GM10266 (cell line): ENCODE results near the gene UBR4.
"Not testable (repeated sequence)": the region's sequence is repeated elsewhere in the genome, so short reads cannot be mapped to it uniquely, and the experiment has no call there.

Experiments used
- DNase-seq: peaks from one replicate; pipeline ENCODE4 v3.0.0; 2012; ENCODE audit errors: extremely low spot score
- TF ChIP-seq, protein P1 (sequence below): IDR thresholded peaks from 2 replicates; pipeline ENCODE4 v1.5.1; 2012; ENCODE audit warnings: mild to moderate bottlenecking, low read depth; ENCODE audit not compliant: control insufficient read depth, insufficient read depth; ENCODE audit errors: missing control alignments

The UBR4 gene

DNA sequence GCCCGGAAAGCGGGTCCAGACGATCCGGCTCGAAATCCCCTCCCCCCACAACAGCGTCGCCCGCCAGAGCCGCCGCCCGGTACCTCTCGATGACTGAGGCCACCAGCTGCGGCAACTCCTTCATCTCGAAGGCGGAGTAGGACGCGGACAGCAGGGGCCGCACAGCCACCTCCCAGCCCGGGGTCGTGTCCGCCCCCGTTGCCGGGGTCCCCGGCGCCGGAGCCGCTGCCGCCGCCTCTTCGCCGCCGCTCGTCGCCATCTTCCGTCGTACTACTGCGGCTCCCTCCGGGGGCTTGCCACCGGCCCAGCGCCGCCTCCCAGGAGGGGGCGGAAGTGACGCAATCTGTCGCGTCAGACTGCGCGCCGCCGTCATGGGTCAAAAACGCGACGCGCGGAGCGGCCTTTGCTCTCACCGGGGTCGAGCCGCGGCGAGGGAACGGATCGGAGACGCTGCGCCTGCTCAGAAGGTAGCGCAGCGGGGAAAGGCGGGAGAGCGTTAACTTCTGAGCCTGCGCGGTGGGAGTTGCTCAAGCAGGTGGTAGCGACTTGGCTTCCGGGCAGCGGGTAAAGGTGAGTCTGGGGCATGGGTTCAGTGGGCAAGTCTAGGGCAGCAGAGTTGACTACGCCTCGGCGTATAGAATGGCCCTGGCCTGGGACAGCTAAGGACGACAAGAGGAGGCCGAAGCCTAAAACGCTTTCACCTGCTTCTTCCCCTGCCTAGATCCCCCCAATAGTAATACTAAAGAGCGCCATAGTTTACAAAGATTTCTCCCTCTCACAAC, at the start of gene UBR4:
TSS of gene UBR4 (minus strand) at position 277 of the 782 bp plus-strand sequence. CDS start at position 259, 18 bp downstream.
- peak; percentile 91 for DNase-seq
- TF ChIP-seq, protein P1, sequence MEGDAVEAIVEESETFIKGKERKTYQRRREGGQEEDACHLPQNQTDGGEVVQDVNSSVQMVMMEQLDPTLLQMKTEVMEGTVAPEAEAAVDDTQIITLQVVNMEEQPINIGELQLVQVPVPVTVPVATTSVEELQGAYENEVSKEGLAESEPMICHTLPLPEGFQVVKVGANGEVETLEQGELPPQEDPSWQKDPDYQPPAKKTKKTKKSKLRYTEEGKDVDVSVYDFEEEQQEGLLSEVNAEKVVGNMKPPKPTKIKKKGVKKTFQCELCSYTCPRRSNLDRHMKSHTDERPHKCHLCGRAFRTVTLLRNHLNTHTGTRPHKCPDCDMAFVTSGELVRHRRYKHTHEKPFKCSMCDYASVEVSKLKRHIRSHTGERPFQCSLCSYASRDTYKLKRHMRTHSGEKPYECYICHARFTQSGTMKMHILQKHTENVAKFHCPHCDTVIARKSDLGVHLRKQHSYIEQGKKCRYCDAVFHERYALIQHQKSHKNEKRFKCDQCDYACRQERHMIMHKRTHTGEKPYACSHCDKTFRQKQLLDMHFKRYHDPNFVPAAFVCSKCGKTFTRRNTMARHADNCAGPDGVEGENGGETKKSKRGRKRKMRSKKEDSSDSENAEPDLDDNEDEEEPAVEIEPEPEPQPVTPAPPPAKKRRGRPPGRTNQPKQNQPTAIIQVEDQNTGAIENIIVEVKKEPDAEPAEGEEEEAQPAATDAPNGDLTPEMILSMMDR, result no peak

DNA sequence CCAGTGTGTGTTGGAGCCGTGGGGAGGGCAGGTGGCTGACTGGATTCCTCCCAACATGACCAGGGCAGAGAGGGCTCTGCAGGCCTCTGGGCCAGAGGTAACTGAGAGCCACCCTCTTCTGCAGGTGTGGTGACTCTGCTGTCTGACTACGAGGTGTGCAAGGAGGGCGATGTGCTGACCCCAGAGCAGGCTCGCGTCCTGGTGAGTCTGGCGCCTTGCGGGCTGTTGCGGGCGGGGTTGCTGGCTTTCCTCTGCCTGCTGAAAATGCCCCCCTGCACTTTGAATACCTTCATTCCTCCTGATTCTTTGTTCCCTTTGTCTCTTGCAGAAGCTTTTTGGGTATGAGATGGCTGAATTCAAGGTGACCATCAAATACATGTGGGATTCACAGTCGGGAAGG, 48.3 kb upstream of the UBR4 start:
- TF ChIP-seq, protein P1, result no peak
- no peak for DNase-seq

DNA sequence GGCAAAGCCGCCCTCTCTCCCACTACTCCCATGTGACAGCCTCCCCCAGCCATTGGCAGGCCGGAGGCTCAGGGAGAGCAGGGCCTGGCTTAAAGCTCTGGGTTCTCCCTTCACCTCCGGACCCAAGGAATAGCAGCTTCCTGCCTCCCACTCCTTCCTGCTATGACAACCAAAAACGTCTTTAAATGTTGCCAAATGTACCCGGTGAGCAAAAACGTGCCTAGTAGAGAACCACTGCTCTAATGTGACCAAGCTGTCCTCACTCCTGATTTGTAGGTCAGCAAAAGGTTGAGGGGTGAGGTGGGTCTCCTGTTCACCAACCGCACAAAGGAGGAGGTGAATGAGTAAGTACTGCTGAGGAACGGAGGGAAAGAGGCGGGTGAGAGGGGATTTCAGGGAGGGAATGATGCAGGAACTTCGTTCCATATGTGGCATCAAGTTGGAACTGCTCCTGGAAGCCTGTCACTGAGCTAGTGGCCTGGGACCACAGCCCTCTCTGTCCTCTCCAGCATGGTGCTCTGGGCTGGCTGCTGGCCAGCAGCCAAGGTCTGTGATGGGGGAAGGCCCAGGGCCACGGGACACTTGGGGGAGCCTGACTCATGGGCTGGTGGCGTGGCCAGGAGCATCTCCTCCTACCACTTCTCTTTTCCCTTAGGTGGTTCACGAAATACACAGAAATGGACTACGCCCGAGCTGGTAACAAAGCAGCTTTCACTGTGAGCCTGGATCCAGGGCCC, 47.3 kb upstream of the UBR4 start:
- no peak for DNase-seq
- TF ChIP-seq, protein P1, result no peak

DNA sequence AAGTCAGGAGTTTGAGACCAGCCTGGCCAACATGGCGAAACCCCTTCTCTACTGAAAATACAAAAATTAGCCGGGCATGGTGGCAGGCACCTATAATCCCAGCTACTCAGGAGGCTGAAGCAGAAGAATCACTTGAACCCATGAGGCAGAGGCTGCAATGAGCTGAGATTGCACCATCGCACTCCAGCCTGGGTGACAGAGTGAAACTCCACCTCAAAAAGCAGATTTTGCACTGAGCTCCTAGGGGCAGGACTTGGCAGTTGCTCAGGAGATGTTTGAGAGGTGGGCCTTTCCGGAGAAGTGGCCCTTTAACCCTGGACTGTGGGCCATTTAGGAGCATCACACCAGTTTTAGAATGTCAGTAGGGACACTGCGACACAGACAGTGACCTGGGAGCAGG, 46.2 kb upstream of the UBR4 start:
- DNase-seq, result not testable (repeated sequence)

DNA sequence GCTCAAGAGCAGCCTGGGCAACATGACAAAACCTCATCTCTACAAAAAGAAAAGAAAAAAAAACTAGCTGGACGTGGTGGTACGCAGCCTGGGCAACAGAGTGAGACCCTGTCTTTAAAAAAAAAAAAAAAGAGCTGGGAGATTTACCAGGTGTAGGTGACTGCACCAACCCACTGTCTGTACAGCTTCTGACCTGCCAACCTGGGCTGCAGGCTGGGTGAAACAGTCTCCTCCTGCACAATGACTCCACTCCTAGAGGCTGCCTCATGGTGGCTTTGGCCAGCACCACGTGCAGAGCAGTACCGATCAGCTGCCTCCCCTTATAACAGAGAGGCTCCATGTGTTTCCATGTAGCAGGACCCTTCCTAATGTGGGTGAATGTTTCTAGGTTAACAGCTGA, 45.2 kb upstream of the UBR4 start:
- no peak for DNase-seq
- TF ChIP-seq, protein P1, result no peak

DNA sequence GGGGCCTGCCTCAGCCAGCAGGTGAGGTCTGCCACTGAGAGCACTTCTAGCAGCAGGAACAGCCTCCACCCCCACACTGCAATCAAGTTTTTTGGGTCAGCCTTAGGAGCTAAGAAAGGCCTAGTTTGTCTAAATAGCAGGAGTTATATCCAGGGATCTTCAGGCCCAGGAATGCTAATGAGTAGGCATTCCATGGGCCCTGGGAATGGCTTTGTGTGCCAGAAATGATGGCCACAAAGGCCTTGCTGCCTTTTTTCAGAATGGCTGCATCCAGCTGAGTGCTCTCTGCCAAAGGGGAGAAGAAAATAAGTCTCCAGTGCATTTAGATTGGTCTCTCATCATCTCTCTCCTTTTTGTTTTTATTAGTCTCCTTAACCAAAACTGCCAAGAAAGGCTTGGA, 44.4 kb upstream of the UBR4 start:
- TF ChIP-seq, protein P1, result no peak
- DNase-seq, result no peak

DNA sequence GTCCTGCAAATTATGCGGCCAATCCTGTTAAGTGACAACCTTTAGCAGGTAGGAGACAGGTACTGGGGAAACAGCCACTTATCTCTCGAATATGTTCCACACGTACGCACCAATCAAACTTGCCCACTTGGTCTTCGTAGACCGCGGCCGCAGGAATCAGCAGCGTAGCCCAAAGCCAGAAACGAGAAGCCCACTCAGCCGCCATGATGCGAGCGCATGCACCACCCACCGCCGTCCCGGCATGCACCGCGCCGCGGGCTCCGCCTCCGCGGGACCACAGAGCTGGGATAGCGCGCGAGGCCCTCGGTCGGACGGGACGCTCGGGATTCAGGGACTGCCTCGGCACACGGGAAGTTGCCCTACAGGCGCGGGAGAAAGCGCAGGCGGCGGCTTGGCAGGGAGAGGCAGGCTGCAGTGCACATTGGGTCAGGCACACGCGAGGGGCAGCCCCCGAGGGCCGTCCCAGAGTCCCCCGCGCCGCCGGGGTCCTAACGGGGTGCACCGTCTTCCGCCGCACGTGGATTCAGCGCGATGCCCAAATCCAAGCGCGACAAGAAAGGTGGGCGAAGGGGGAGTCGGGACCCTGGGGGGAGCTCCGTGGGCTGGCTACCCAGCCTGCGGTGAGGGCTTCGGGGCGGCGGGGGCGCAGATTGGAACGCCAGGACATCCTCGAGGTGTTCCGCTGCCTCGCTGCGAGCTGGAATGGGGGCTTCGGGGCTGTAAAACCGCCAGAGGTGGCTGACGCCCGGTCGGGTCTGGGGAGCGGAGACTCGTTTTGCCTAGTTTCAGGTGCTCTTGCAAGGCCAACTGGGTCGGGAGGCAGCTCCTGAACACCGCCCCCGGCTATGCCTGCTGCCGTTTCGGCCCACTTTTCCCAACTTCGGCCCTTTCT, 41.5 kb upstream of the UBR4 start, which contains the start of the genes EMC1 and MRTO4:
TSS of gene EMC1 (minus strand) at position 220 of the 892 bp plus-strand sequence. CDS start at position 205, 15 bp downstream.
TSS of gene MRTO4 (plus strand) at position 501 of the 892 bp plus-strand sequence. CDS start at position 532, 31 bp downstream.
- peak; percentile 91 for DNase-seq

More for the DNA sequence above, 41.5 kb upstream of the UBR4 start, which contains the start of the genes EMC1 and MRTO4:
- TF ChIP-seq, protein P1, result no peak
